Measurements from ENCODE around the gene UBA3. TPM values are rescaled to one million over a fixed set of nuclear protein-coding genes. Genes with fewer than 3 reads are reported as not detected.

UBA3 gene
- total RNA-seq, 1 experiment from 2014 or later: 45.6 TPM

DNA sequence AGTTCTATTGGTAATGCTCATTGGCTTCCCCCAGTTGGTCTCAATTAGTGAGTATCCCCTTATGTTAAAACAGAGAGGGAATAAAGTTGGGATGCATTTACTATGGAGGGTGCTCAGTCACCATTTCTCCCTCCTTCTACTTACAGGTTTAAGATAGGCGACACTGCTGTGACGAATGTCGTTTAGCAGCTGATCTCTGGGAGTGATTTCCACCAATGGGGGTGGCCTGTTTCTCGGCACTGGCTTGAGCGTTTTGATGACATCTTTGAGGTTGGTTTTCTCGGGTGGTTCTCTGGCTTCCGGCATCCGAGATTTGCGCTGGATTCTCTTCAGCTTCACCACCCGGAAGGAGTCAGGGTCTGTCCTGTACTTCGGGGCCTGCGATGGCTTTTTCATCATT lies 38.4 kb upstream of the UBA3 start:
- Histone ChIP-seq H3K9me2 (ENCODE audit: insufficient read depth) (no peaks in the 10 kb centered on the region), H3K79me2 (ENCODE audit: insufficient read depth, low read length) (no peaks in the 10 kb centered on the region), H3K4me2 (ENCODE audit: low read length) (no peak overlapping the region), H3K27me3 (ENCODE audit: insufficient read depth, low read length) (no peaks in the 10 kb centered on the region), H3K4me1 (ENCODE audit: control insufficient read depth in 1 of 2, insufficient read depth in 2 of 2, low read length in 2 of 2) (peaks cover 0 to 21% of the 10 kb centered on the region in 2 experiments; a peak in 3 of 4 replicates), H3K4me3 (replicated peaks in 1 of 2; ENCODE audit: low read depth in 1 of 2, low read length in 2 of 2) (no peak overlapping the region), H3K9me3 (ENCODE audit: control insufficient read depth in 1 of 2, insufficient read depth in 1 of 2, low read depth in 1 of 2, low read length in 2 of 2) (no peaks in the 10 kb centered on the region), H3K9ac (ENCODE audit: low read length) (no peak overlapping the region), H3K27ac (ENCODE audit: low read depth, low read length) (no peak overlapping the region), H3K36me3 (ENCODE audit: control insufficient read depth in 1 of 2, insufficient read depth in 2 of 2, low read length in 2 of 2) (no peaks in the 10 kb centered on the region), H4K20me1 (ENCODE audit: insufficient read depth) (no peaks in the 10 kb centered on the region), H2AFZ (ENCODE audit: low read depth, low read length, poor library complexity, severe bottlenecking) (no peak overlapping the region)
- ChIA-PET RAD21 (ENCODE audit: low non-redundant PET in 1 of 2, low total read pairs in 2 of 2, uncharacterized antibody in 2 of 2, unreplicated experiment in 2 of 2) (no interaction called here), CTCF (interaction anchor here (3.2 kb wide), 1 partner anchor 188 kb away, joined by 15 read pairs; no protein-coding TSS in a partner anchor), POLR2A (no interaction called here)
- intact Hi-C loops (cut with micrococcal nuclease): no loop called here
- no peak for ATAC-seq
- no TSS peak for BruUV-seq (replicated peaks)
- TF ChIP-seq ZNF274 (IDR thresholded peaks at IDR 0.05; ENCODE audit: low read depth, low read length) (no peak), YY1 (IDR thresholded peaks at IDR 0.05; ENCODE audit: extremely low read depth, insufficient replicate concordance, low read depth, low read length) (no peak), TCF7L2 (IDR thresholded peaks at IDR 0.05; ENCODE audit: borderline replicate concordance, extremely low read depth, insufficient read depth, insufficient read length) (no peak)
- TF ChIP-seq, protein P1, sequence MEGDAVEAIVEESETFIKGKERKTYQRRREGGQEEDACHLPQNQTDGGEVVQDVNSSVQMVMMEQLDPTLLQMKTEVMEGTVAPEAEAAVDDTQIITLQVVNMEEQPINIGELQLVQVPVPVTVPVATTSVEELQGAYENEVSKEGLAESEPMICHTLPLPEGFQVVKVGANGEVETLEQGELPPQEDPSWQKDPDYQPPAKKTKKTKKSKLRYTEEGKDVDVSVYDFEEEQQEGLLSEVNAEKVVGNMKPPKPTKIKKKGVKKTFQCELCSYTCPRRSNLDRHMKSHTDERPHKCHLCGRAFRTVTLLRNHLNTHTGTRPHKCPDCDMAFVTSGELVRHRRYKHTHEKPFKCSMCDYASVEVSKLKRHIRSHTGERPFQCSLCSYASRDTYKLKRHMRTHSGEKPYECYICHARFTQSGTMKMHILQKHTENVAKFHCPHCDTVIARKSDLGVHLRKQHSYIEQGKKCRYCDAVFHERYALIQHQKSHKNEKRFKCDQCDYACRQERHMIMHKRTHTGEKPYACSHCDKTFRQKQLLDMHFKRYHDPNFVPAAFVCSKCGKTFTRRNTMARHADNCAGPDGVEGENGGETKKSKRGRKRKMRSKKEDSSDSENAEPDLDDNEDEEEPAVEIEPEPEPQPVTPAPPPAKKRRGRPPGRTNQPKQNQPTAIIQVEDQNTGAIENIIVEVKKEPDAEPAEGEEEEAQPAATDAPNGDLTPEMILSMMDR (IDR thresholded peaks at IDR 0.05 in 2 of 3, conservative IDR thresholded peaks at IDR 0.05 in 1 of 3; ENCODE audit: borderline replicate concordance in 1 of 3, insufficient read depth in 1 of 3, low read depth in 2 of 3, low read length in 2 of 3): no peak
- DNase-seq (ENCODE audit: low read depth, low spot score): no peak

DNA sequence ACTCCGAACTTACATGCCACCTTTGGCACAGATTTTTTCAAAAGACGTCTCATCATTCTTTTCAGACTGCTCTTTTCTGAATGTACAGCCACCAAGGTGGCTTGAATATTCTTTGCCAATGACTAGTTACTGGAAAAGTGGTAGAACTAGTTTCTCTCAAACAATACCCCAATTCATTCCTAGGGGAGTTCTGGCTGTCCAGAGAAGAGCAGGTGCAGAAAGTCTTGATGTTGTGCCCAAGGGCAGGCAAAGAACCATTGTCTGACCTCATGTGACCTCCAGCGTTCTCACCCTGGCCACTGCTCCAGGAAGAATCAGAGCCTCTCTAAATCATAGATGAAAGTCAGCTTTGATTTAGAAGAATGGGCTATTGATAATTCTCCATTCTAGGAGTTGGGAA lies 36.7 kb upstream of the UBA3 start:
- ATAC-seq (peak; percentile 69), DNase-seq (ENCODE audit: low read depth, low spot score) (peak; percentile 36)
- BruUV-seq (replicated peaks): no TSS peak
- Histone ChIP-seq H3K9ac (ENCODE audit: low read length) (no peak overlapping the region), H3K9me2 (ENCODE audit: insufficient read depth) (no peaks in the 10 kb centered on the region), H4K20me1 (ENCODE audit: insufficient read depth) (no peaks in the 10 kb centered on the region), H3K36me3 (ENCODE audit: control insufficient read depth in 1 of 2, insufficient read depth in 2 of 2, low read length in 2 of 2) (no peaks in the 10 kb centered on the region), H3K79me2 (ENCODE audit: insufficient read depth, low read length) (no peaks in the 10 kb centered on the region), H3K27ac (ENCODE audit: low read depth, low read length) (no peak overlapping the region), H2AFZ (ENCODE audit: low read depth, low read length, poor library complexity, severe bottlenecking) (peak overlapping the region; percentile 60), H3K4me1 (ENCODE audit: control insufficient read depth in 1 of 2, insufficient read depth in 2 of 2, low read length in 2 of 2) (peaks cover 0 to 18% of the 10 kb centered on the region in 2 experiments; a peak in 3 of 4 replicates), H3K4me3 (replicated peaks in 1 of 2; ENCODE audit: low read depth in 1 of 2, low read length in 2 of 2) (no peak overlapping the region), H3K9me3 (ENCODE audit: control insufficient read depth in 1 of 2, insufficient read depth in 1 of 2, low read depth in 1 of 2, low read length in 2 of 2) (no peaks in the 10 kb centered on the region), H3K4me2 (ENCODE audit: low read length) (peak overlapping the region; percentile 16; the same call in 1 of the 2 replicates), H3K27me3 (ENCODE audit: insufficient read depth, low read length) (no peaks in the 10 kb centered on the region)
- TF ChIP-seq TCF7L2 (IDR thresholded peaks at IDR 0.05; ENCODE audit: borderline replicate concordance, extremely low read depth, insufficient read depth, insufficient read length) (no peak), POLR2A (IDR thresholded peaks at IDR 0.05; ENCODE audit: borderline replicate concordance, extremely low read depth, insufficient read depth, insufficient read length) (no peak), POLR2AphosphoS5 (IDR thresholded peaks at IDR 0.05; ENCODE audit: low read depth, low read length) (no peak), JUND (IDR thresholded peaks at IDR 0.05) (no peak), CBX3 (IDR thresholded peaks at IDR 0.05; ENCODE audit: low read depth) (no peak), EZH2 (IDR thresholded peaks at IDR 0.05) (no peak), CEBPB (IDR thresholded peaks at IDR 0.05; ENCODE audit: low read depth) (peak; percentile 22; the same call in 1 of the 2 replicates), SRF (IDR thresholded peaks at IDR 0.05; ENCODE audit: low read depth) (no peak), SP1 (IDR thresholded peaks at IDR 0.05; ENCODE audit: low read depth) (peak; percentile 44), YY1 (IDR thresholded peaks at IDR 0.05; ENCODE audit: extremely low read depth, insufficient replicate concordance, low read depth, low read length) (no peak), SIN3A (IDR thresholded peaks at IDR 0.05; ENCODE audit: low read depth) (0 out of 2 replicates have a peak, but pooled peaks have one; percentile 4)
- TF ChIP-seq, protein P2, sequence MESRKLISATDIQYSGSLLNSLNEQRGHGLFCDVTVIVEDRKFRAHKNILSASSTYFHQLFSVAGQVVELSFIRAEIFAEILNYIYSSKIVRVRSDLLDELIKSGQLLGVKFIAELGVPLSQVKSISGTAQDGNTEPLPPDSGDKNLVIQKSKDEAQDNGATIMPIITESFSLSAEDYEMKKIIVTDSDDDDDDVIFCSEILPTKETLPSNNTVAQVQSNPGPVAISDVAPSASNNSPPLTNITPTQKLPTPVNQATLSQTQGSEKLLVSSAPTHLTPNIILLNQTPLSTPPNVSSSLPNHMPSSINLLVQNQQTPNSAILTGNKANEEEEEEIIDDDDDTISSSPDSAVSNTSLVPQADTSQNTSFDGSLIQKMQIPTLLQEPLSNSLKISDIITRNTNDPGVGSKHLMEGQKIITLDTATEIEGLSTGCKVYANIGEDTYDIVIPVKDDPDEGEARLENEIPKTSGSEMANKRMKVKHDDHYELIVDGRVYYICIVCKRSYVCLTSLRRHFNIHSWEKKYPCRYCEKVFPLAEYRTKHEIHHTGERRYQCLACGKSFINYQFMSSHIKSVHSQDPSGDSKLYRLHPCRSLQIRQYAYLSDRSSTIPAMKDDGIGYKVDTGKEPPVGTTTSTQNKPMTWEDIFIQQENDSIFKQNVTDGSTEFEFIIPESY (IDR thresholded peaks at IDR 0.05; ENCODE audit: extremely low read depth, insufficient replicate concordance, low read length): no peak
- TF ChIP-seq, protein P3, sequence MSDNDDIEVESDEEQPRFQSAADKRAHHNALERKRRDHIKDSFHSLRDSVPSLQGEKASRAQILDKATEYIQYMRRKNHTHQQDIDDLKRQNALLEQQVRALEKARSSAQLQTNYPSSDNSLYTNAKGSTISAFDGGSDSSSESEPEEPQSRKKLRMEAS (IDR thresholded peaks at IDR 0.05): no peak
- CTCF ChIA-PET: no interaction called here
- POLR2A ChIA-PET: no interaction called here
- RAD21 ChIA-PET (ENCODE audit: low non-redundant PET in 1 of 2, low total read pairs in 2 of 2, uncharacterized antibody in 2 of 2, unreplicated experiment in 2 of 2): no interaction called here
- intact Hi-C loops (cut with micrococcal nuclease): no loop called here

Measured in HCT116 (cell line).